Measurements from ENCODE around the gene BACH2. TPM values are rescaled to one million over a fixed set of nuclear protein-coding genes. Genes with fewer than 3 reads are reported as not detected.

The BACH2 gene
- total RNA-seq, 1 donor: 3.6 TPM

DNA sequence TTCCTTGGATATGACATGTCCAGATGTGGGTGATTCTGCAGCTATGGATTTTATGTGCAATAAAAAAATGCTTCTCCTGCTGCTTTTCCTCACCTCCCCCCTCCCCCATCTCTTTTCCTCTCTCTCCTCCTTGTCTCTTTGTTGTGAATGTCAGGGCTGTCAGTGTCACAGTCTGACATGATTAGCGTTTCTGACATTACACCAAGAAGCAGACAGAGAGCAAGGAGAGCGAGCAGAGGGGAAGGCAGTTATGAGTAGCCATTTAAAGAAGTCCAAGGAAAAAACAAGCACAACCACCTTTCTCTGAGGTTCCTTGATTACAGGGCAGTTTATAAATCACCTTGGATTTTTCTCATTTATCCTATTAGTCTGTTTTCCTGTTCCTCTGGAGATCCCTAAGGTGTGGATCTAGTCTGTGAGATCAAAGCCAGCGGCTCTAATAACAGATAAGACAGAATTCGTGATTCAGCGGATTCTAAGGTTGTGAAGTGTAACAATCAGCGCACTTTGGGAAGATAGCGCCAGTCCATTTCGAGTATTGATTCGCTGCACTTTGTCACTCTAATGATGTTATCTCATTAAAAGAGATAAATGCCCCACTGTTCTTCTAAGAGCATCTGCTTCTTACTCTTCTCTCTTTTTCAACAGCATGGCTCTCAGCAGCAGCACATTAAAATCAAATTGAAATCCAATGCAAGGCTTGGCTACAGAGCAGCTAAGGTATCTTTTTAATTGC lies 101.4 kb downstream of the BACH2 start:
- H4K20me1 ChIP-seq (ENCODE audit: insufficient read depth, low read length): no peaks in the 10 kb centered on the region
- H3K27me3 ChIP-seq (ENCODE audit: insufficient read depth, low read length): no peaks in the 10 kb centered on the region
- H3K36me3 ChIP-seq (ENCODE audit: insufficient read depth, low read length): no peaks in the 10 kb centered on the region
- TF ChIP-seq CTCF (IDR thresholded peaks at IDR 0.05; ENCODE audit: extremely low read depth, low read depth, low read length): no peak
- H3K4me3 ChIP-seq (ENCODE audit: insufficient read depth, low read length): no peak overlapping the region
- no peak overlapping the region for H3K27ac ChIP-seq (ENCODE audit: low read depth, low read length)
- no peaks in the 10 kb centered on the region for H3K9me3 ChIP-seq (ENCODE audit: low read depth, low read length)
- no peak for DNase-seq (ENCODE audit: insufficient read length, low spot score, missing footprints)
- no peaks in the 10 kb centered on the region for H3K79me2 ChIP-seq (ENCODE audit: insufficient read depth, low read length)
- peaks cover 14% of the 10 kb centered on the region for H3K4me1 ChIP-seq (ENCODE audit: insufficient read depth, low read length)
- H2AFZ ChIP-seq (ENCODE audit: low read length): no peak overlapping the region
- H3K4me2 ChIP-seq (ENCODE audit: insufficient read depth, low read length): no peak overlapping the region

DNA sequence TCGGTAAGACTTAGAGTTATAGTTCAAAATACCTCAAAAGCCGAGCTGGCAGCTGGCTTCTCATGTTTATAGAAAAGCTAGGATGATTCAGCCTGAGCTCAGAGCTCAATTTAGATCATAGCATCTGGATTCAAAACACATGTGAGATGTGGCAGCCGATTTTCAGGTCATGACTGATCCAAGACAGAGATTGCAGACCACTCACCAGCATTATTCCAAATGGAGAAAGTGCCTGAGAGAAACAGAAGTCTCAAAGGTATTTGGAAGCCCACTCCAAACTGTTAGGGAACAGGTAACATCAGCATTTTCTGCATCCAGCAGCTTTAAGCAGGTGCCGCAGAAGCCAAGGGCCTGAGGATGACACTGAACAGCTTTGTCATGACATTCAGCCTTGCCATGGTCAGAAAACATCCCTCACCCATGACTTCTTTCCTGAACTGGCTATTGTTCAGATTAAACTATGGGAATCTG lies 102.2 kb downstream of the BACH2 start:
- H3K79me2 ChIP-seq (ENCODE audit: insufficient read depth, low read length): no peaks in the 10 kb centered on the region
- DNase-seq (ENCODE audit: insufficient read length, low spot score, missing footprints): peak; percentile 62
- H3K27me3 ChIP-seq (ENCODE audit: insufficient read depth, low read length): no peaks in the 10 kb centered on the region
- H3K4me2 ChIP-seq (ENCODE audit: insufficient read depth, low read length): no peak overlapping the region
- H3K36me3 ChIP-seq (ENCODE audit: insufficient read depth, low read length): no peaks in the 10 kb centered on the region
- H2AFZ ChIP-seq (ENCODE audit: low read length): no peak overlapping the region
- H4K20me1 ChIP-seq (ENCODE audit: insufficient read depth, low read length): no peaks in the 10 kb centered on the region
- peaks cover 14% of the 10 kb centered on the region for H3K4me1 ChIP-seq (ENCODE audit: insufficient read depth, low read length)
- peak overlapping the region; percentile 3 for H3K27ac ChIP-seq (ENCODE audit: low read depth, low read length)
- no peaks in the 10 kb centered on the region for H3K9me3 ChIP-seq (ENCODE audit: low read depth, low read length)
- no peak overlapping the region for H3K4me3 ChIP-seq (ENCODE audit: insufficient read depth, low read length)
- no peak for TF ChIP-seq CTCF (IDR thresholded peaks at IDR 0.05; ENCODE audit: extremely low read depth, low read depth, low read length)

DNA sequence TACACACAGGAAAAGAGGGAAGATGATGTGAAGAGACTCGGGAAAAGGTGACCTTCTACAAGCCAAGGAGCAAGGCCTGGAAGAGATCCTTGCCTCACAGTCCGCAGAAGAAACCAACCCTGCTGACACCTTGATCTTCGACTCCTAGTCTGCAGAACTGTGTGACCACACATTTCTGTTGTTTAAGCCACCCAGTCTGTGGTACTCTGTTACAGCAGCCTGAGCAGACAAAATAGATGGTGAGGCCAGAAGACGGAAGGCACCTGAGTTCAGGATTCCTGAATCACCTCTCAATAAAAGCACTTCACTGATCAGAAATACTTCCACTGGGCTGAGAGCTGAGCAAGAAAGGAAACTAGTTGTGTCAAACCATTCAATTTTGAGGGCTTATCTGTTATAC lies 103.3 kb downstream of the BACH2 start:
- Histone ChIP-seq H3K36me3 (ENCODE audit: insufficient read depth, low read length) (no peaks in the 10 kb centered on the region), H3K4me2 (ENCODE audit: insufficient read depth, low read length) (no peak overlapping the region), H3K4me1 (ENCODE audit: insufficient read depth, low read length) (peaks cover 14% of the 10 kb centered on the region), H3K79me2 (ENCODE audit: insufficient read depth, low read length) (no peaks in the 10 kb centered on the region), H3K4me3 (ENCODE audit: insufficient read depth, low read length) (no peak overlapping the region), H4K20me1 (ENCODE audit: insufficient read depth, low read length) (no peaks in the 10 kb centered on the region), H2AFZ (ENCODE audit: low read length) (no peak overlapping the region), H3K27me3 (ENCODE audit: insufficient read depth, low read length) (no peaks in the 10 kb centered on the region), H3K27ac (ENCODE audit: low read depth, low read length) (no peak overlapping the region), H3K9me3 (ENCODE audit: low read depth, low read length) (no peaks in the 10 kb centered on the region)
- no peak for DNase-seq (ENCODE audit: insufficient read length, low spot score, missing footprints)
- no peak for TF ChIP-seq CTCF (IDR thresholded peaks at IDR 0.05; ENCODE audit: extremely low read depth, low read depth, low read length)

DNA sequence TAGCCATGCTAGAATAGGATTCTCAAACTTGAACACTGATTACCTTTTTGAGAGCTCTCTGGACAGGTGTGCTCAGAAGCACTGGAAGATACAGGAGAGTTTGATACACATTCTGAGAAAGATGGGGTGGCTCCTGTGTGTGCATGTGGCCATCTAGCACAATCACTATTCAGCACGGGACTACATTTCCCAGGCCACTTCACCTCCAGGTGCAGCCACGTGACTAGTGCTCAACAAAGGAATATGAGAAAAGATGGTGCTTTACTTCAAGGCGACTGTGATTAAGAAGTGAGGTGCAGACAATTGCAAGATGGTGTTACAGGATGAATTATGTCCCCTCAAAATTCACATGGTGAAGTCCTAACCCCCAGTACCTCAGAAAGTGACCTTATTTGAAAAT lies 103.8 kb downstream of the BACH2 start:
- H3K9me3 ChIP-seq (ENCODE audit: low read depth, low read length): no peaks in the 10 kb centered on the region
- no peaks in the 10 kb centered on the region for H3K79me2 ChIP-seq (ENCODE audit: insufficient read depth, low read length)
- no peak overlapping the region for H2AFZ ChIP-seq (ENCODE audit: low read length)
- no peaks in the 10 kb centered on the region for H4K20me1 ChIP-seq (ENCODE audit: insufficient read depth, low read length)
- no peaks in the 10 kb centered on the region for H3K36me3 ChIP-seq (ENCODE audit: insufficient read depth, low read length)
- no peak for DNase-seq (ENCODE audit: insufficient read length, low spot score, missing footprints)
- TF ChIP-seq CTCF (IDR thresholded peaks at IDR 0.05; ENCODE audit: extremely low read depth, low read depth, low read length): no peak
- no peak overlapping the region for H3K27ac ChIP-seq (ENCODE audit: low read depth, low read length)
- no peak overlapping the region for H3K4me2 ChIP-seq (ENCODE audit: insufficient read depth, low read length)
- H3K27me3 ChIP-seq (ENCODE audit: insufficient read depth, low read length): no peaks in the 10 kb centered on the region
- peaks cover 13% of the 10 kb centered on the region for H3K4me1 ChIP-seq (ENCODE audit: insufficient read depth, low read length)
- H3K4me3 ChIP-seq (ENCODE audit: insufficient read depth, low read length): no peak overlapping the region
